HepG2 (cell line): Measurements from ENCODE around the gene BID. TPM values are rescaled to one million over a fixed set of nuclear protein-coding genes. Genes with fewer than 3 reads are reported as not detected.
A peak's percentile ranks its signal among the peaks of the same experiment; 100 is the strongest.

Experiments
- BRD4 ChIP-seq: sonication (generic); formaldehyde crosslinking; IDR thresholded peaks from 2 replicates; pipeline ENCODE4 v1.4.0; 2020; ENCODE audit warnings: missing genetic modification reagents
- CBX5 ChIP-seq: sonication (generic); formaldehyde crosslinking; IDR thresholded peaks from 2 replicates; pipeline ENCODE4 v1.4.0; 2020; ENCODE audit warnings: missing genetic modification reagents, borderline replicate concordance
- ETV6 ChIP-seq: sonication (generic); formaldehyde crosslinking; conservative IDR thresholded peaks from 2 replicates; pipeline ENCODE4 v1.4.0; 2020; ENCODE audit warnings: missing genetic modification reagents
- FOXA1 ChIP-seq, 2 experiments: fragments of 450-650 bp in 1 of 2; sonication (generic) in 1 of 2; formaldehyde crosslinking in 1 of 2; IDR thresholded peaks; 2 replicates each; pipeline versions ENCODE4 v1.4.0 to v1.6.1; 2016 to 2020; ENCODE audit warnings: missing genetic modification reagents in 1 of 2
- HNRNPLL ChIP-seq: fragments of 200-400 bp; formaldehyde crosslinking; IDR thresholded peaks from 2 replicates; pipeline ENCODE4 v1.6.1; 2017; ENCODE audit warnings: mild to moderate bottlenecking, low read depth, low read length; ENCODE audit not compliant: poor library complexity, severe bottlenecking
- JUN ChIP-seq: sonication (generic); formaldehyde crosslinking; IDR thresholded peaks from 2 replicates; pipeline ENCODE4 v1.4.0; 2020; ENCODE audit warnings: mild to moderate bottlenecking, missing genetic modification reagents
- TRIM24 ChIP-seq: sonication (generic); formaldehyde crosslinking; IDR thresholded peaks from 2 replicates; pipeline ENCODE4 v1.8.0; 2022; ENCODE audit warnings: mild to moderate bottlenecking, missing genetic modification reagents
- ZC3H13 ChIP-seq: sonication (generic); formaldehyde crosslinking; IDR thresholded peaks from 2 replicates; pipeline ENCODE4 v1.8.1; 2023; ENCODE audit warnings: mild to moderate bottlenecking, missing genetic modification reagents, moderate library complexity
- ZFX ChIP-seq: sonication (generic); formaldehyde crosslinking; IDR thresholded peaks from 2 replicates; pipeline ENCODE4 v1.4.0; 2020; ENCODE audit warnings: mild to moderate bottlenecking, low read depth, missing genetic modification reagents, moderate library complexity
- ZNF263 ChIP-seq: sonication (generic); formaldehyde crosslinking; IDR thresholded peaks from 2 replicates; pipeline ENCODE4 v1.4.0; 2020; ENCODE audit warnings: missing genetic modification reagents
- ZNF350 ChIP-seq: sonication (generic); formaldehyde crosslinking; IDR thresholded peaks from 2 replicates; pipeline ENCODE4 v1.4.0; 2020; ENCODE audit warnings: mild to moderate bottlenecking, low read depth, missing genetic modification reagents, borderline replicate concordance
- ZNF572 ChIP-seq: sonication (generic); formaldehyde crosslinking; IDR thresholded peaks from 2 replicates; pipeline ENCODE4 v1.5.1; 2020; ENCODE audit warnings: mild to moderate bottlenecking, missing genetic modification reagents
- ZNF747 ChIP-seq: sonication (generic); formaldehyde crosslinking; IDR thresholded peaks from 2 replicates; pipeline ENCODE4 v1.8.1; 2023; ENCODE audit warnings: missing genetic modification reagents, mild to moderate bottlenecking, borderline replicate concordance
- ZNF878 ChIP-seq: sonication (generic); formaldehyde crosslinking; IDR thresholded peaks from 2 replicates; pipeline ENCODE4 v1.8.1; 2023; ENCODE audit warnings: mild to moderate bottlenecking, missing genetic modification reagents, moderate library complexity
- polyA plus RNA-seq, 8 experiments: library from polyadenylated mRNA; depleted of rRNA in 3 of 8; stranded (reverse) in 7 of 8; unstranded in 1 of 8; fragments of >200 nt; fragmentation: Illumina TruSeq in 4 of 8; extraction: Trizol in 4 of 8; gene quantifications; 2 replicates each; pipeline versions ENCODE4 v1.2.1 to v1.2.3, GENCODE V29; 2011 to 2016; ENCODE audit warnings: low read depth in 4 of 8, missing spikeins in 1 of 8, mixed read lengths in 1 of 8; ENCODE audit not compliant: insufficient read depth in 1 of 8
- total RNA-seq, 5 experiments: library from RNA; depleted of rRNA; stranded (reverse); fragments of >200 nt; fragmentation: Illumina TruSeq; extraction: Trizol; gene quantifications; 2 replicates each; pipeline ENCODE4 v1.2.3, GENCODE V29; 2016; ENCODE audit warnings: low read depth in 1 of 5
- TF ChIP-seq, protein P1 (sequence below): sonication (generic); formaldehyde crosslinking; IDR thresholded peaks from 2 replicates; pipeline ENCODE4 v1.4.0; 2020; ENCODE audit warnings: missing genetic modification reagents, mild to moderate bottlenecking, borderline replicate concordance
- TF ChIP-seq, protein P2 (sequence below): sonication (generic); formaldehyde crosslinking; IDR thresholded peaks from 2 replicates; pipeline ENCODE4 v1.4.0; 2020; ENCODE audit warnings: mild to moderate bottlenecking, low read depth, missing genetic modification reagents
- TF ChIP-seq, protein P3 (sequence below): sonication (generic); formaldehyde crosslinking; IDR thresholded peaks from 2 replicates; pipeline ENCODE4 v1.8.1; 2023; ENCODE audit warnings: mild to moderate bottlenecking, missing genetic modification reagents
- TF ChIP-seq, protein P4 (sequence below): sonication (generic); formaldehyde crosslinking; IDR thresholded peaks from 2 replicates; pipeline ENCODE4 v1.5.0; 2020; ENCODE audit warnings: mild to moderate bottlenecking, missing genetic modification reagents, borderline replicate concordance

Gene BID
- total and polyA plus RNA-seq, 2 of the 13 experiments (the other 11 are each of a cell fraction or from before 2014, with no cell fraction given): 35.3 to 51.7 TPM

DNA sequence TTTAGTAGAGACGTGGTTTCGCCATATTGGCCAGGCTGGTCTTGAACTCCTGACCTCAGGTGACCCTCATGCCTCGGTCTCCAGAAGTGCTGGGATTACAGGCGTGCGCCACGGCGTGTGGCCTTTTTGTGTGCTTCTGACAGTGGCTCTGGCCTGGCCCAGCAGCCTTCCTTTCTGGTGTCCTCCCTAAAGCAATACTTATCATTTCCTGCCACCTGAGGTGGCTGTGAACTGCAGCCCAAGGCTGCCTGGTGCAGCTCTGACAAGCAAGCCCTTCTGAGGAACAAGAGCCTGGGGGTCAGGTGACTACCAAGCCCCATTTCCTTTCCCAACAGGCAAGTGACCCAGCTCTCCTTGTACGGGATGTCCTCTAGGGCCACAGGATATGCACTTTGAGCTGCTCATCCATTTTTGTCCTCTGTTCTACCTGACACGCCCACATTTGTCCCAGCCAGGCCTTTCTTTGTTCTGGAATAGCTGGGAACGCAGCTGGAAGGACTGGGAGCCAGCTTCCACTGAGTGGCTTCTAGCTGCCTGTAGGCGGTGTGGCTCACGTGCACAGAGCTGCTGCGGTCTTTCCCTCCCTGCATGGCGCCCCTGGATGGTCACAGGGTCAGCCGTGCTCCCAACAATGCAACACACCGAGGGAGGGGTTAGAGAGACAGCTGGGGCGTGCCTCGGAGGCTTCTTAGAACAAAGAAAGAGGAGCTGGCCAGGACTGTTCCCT is 12.3 kb upstream of the BID start (continued):
- TF ChIP-seq, protein P1, sequence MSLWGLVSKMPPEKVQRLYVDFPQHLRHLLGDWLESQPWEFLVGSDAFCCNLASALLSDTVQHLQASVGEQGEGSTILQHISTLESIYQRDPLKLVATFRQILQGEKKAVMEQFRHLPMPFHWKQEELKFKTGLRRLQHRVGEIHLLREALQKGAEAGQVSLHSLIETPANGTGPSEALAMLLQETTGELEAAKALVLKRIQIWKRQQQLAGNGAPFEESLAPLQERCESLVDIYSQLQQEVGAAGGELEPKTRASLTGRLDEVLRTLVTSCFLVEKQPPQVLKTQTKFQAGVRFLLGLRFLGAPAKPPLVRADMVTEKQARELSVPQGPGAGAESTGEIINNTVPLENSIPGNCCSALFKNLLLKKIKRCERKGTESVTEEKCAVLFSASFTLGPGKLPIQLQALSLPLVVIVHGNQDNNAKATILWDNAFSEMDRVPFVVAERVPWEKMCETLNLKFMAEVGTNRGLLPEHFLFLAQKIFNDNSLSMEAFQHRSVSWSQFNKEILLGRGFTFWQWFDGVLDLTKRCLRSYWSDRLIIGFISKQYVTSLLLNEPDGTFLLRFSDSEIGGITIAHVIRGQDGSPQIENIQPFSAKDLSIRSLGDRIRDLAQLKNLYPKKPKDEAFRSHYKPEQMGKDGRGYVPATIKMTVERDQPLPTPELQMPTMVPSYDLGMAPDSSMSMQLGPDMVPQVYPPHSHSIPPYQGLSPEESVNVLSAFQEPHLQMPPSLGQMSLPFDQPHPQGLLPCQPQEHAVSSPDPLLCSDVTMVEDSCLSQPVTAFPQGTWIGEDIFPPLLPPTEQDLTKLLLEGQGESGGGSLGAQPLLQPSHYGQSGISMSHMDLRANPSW: peak; percentile 68; the same call in 1 of the 2 replicates
- 0 out of 2 replicates have a peak, but pooled peaks have one; percentile 44 for TF ChIP-seq BRD4 (CRISPR knock-in tag)
- TF ChIP-seq, protein P2, sequence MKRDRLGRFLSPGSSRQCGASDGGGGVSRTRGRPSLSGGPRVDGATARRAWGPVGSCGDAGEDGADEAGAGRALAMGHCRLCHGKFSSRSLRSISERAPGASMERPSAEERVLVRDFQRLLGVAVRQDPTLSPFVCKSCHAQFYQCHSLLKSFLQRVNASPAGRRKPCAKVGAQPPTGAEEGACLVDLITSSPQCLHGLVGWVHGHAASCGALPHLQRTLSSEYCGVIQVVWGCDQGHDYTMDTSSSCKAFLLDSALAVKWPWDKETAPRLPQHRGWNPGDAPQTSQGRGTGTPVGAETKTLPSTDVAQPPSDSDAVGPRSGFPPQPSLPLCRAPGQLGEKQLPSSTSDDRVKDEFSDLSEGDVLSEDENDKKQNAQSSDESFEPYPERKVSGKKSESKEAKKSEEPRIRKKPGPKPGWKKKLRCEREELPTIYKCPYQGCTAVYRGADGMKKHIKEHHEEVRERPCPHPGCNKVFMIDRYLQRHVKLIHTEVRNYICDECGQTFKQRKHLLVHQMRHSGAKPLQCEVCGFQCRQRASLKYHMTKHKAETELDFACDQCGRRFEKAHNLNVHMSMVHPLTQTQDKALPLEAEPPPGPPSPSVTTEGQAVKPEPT (CRISPR knock-in tag): 0 out of 2 replicates have a peak, but pooled peaks have one; percentile 34
- peak; percentile 52; the same call in 1 of the 2 replicates for TF ChIP-seq ZFX (CRISPR knock-in tag)
- 0 out of 2 replicates have a peak, but pooled peaks have one; percentile 20 for TF ChIP-seq JUN (CRISPR knock-in tag)
- no peak for TF ChIP-seq ZC3H13 (CRISPR knock-in tag)
- TF ChIP-seq ZNF350 (CRISPR knock-in tag): peak; percentile 52; the same call in 1 of the 2 replicates
- no peak for TF ChIP-seq FOXA1 (IDR thresholded peaks at IDR 0.05)
- 0 out of 2 replicates have a peak, but pooled peaks have one; percentile 4 for TF ChIP-seq FOXA1 (CRISPR knock-in tag; IDR thresholded peaks at IDR 0.05)
- TF ChIP-seq ZNF747 (CRISPR knock-in tag): peak; percentile 39; the same call in 1 of the 2 replicates
- 0 out of 2 replicates have a peak, but pooled peaks have one; percentile 27 for TF ChIP-seq ZNF878 (CRISPR knock-in tag)
- TF ChIP-seq, protein P3, sequence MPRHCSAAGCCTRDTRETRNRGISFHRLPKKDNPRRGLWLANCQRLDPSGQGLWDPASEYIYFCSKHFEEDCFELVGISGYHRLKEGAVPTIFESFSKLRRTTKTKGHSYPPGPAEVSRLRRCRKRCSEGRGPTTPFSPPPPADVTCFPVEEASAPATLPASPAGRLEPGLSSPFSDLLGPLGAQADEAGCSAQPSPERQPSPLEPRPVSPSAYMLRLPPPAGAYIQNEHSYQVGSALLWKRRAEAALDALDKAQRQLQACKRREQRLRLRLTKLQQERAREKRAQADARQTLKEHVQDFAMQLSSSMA (CRISPR knock-in tag): peak; percentile 73; the same call in 1 of the 2 replicates
- TF ChIP-seq HNRNPLL: peak; percentile 35
- peak; percentile 51; the same call in 1 of the 2 replicates for TF ChIP-seq TRIM24 (CRISPR knock-in tag)
- TF ChIP-seq CBX5 (CRISPR knock-in tag): no peak
- TF ChIP-seq ZNF572 (CRISPR knock-in tag): 0 out of 2 replicates have a peak, but pooled peaks have one; percentile 14
- TF ChIP-seq ETV6: no peak
- TF ChIP-seq ZNF263 (CRISPR knock-in tag): peak; percentile 94
- TF ChIP-seq, protein P4, sequence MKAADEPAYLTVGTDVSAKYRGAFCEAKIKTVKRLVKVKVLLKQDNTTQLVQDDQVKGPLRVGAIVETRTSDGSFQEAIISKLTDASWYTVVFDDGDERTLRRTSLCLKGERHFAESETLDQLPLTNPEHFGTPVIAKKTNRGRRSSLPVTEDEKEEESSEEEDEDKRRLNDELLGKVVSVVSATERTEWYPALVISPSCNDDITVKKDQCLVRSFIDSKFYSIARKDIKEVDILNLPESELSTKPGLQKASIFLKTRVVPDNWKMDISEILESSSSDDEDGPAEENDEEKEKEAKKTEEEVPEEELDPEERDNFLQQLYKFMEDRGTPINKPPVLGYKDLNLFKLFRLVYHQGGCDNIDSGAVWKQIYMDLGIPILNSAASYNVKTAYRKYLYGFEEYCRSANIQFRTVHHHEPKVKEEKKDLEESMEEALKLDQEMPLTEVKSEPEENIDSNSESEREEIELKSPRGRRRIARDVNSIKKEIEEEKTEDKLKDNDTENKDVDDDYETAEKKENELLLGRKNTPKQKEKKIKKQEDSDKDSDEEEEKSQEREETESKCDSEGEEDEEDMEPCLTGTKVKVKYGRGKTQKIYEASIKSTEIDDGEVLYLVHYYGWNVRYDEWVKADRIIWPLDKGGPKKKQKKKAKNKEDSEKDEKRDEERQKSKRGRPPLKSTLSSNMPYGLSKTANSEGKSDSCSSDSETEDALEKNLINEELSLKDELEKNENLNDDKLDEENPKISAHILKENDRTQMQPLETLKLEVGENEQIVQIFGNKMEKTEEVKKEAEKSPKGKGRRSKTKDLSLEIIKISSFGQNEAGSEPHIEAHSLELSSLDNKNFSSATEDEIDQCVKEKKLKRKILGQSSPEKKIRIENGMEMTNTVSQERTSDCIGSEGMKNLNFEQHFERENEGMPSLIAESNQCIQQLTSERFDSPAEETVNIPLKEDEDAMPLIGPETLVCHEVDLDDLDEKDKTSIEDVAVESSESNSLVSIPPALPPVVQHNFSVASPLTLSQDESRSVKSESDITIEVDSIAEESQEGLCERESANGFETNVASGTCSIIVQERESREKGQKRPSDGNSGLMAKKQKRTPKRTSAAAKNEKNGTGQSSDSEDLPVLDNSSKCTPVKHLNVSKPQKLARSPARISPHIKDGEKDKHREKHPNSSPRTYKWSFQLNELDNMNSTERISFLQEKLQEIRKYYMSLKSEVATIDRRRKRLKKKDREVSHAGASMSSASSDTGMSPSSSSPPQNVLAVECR (CRISPR knock-in tag): peak; percentile 64; the same call in 1 of the 2 replicates
